Bronchial epithelial cell (primary cell): ENCODE measurements around the gene HCN2. TPM values are rescaled to one million over a fixed set of nuclear protein-coding genes. Genes with fewer than 3 reads are reported as not detected.
"Not testable (repeated sequence)": the region's sequence is repeated elsewhere in the genome, so short reads cannot be mapped to it uniquely, and the experiment has no call there.

Experiments used
- DNase-seq: peaks from one replicate; pipeline ENCODE4 v3.0.0-alpha.2; 2010; ENCODE audit warnings: low read depth
- FAIRE-seq: peaks from 2 replicates; lab custom pipeline; 2011; peaks lifted over from hg19 to GRCh38; lab: Jason Lieb, UNC
- H3K27me3 ChIP-seq: 2 replicates; pipeline ENCODE4 v1.5.1; 2011; ENCODE audit warnings: low read length; ENCODE audit not compliant: control insufficient read depth, insufficient read depth
- H3K36me3 ChIP-seq: 2 replicates; pipeline ENCODE4 v1.5.1; 2011; ENCODE audit warnings: low read length; ENCODE audit not compliant: control insufficient read depth, insufficient read depth
- H3K4me3 ChIP-seq: 2 replicates; pipeline ENCODE4 v1.5.1; 2011; ENCODE audit warnings: mild to moderate bottlenecking, low read depth, low read length, control low read depth
- CTCF ChIP-seq: IDR thresholded peaks from 2 replicates; pipeline ENCODE4 v1.5.1; 2011; ENCODE audit warnings: mild to moderate bottlenecking, moderate library complexity, low read length, control low read depth, inconsistent platforms; ENCODE audit not compliant: insufficient read depth, severe bottlenecking
- total RNA-seq: library from RNA; depleted of rRNA; stranded (reverse); fragments of >200 nt; gene quantifications from 2 replicates; pipeline ENCODE4 v1.2.1, GENCODE V29; 2014

The HCN2 gene
- total RNA-seq, 1 donor from 2014 or later = under 0.01 TPM

- no peak for TF ChIP-seq CTCF
- H3K27me3 ChIP-seq = no peaks in the 10 kb centered on the region
- DNase-seq (no peak), FAIRE-seq (no peak)
- H3K36me3 ChIP-seq = peaks cover 17% of the 10 kb centered on the region
- no peak overlapping the region for H3K4me3 ChIP-seq
Observed at GRCh38 chr19:618674-619285, 29.1 kb downstream of the HCN2 start.

GRCh38 chr19:619286-620002 is 29.8 kb downstream of the HCN2 start:
- Histone ChIP-seq H3K27me3 (no peaks in the 10 kb centered on the region), H3K4me3 (no peak overlapping the region), H3K36me3 (peaks cover 17% of the 10 kb centered on the region)
- DNase-seq (no peak), FAIRE-seq (no peak)
- TF ChIP-seq CTCF = no peak

GRCh38 chr19:620166-620862 is 30.6 kb downstream of the HCN2 start:
- DNase-seq (no peak), FAIRE-seq (no peak)
- peaks cover 17% of the 10 kb centered on the region for H3K36me3 ChIP-seq
- TF ChIP-seq CTCF = no peak
- H3K4me3 ChIP-seq = no peak overlapping the region
- H3K27me3 ChIP-seq = no peaks in the 10 kb centered on the region

- not testable (repeated sequence) for DNase-seq, FAIRE-seq, H3K4me3 ChIP-seq, H3K27me3 ChIP-seq
- peaks cover 17% of the 10 kb centered on the region for H3K36me3 ChIP-seq
Observed at GRCh38 chr19:621191-621590, 31.5 kb downstream of the HCN2 start.

- TF ChIP-seq CTCF = no peak
- Histone ChIP-seq H3K36me3 (peaks cover 17% of the 10 kb centered on the region), H3K4me3 (no peak overlapping the region), H3K27me3 (no peaks in the 10 kb centered on the region)
- FAIRE-seq = no peak
- DNase-seq = no peak
Observed at GRCh38 chr19:621819-622218, 32.1 kb downstream of the HCN2 start.

- FAIRE-seq (no peak), DNase-seq (no peak)
- TF ChIP-seq CTCF = no peak
- Histone ChIP-seq H3K36me3 (peaks cover 16% of the 10 kb centered on the region), H3K27me3 (no peaks in the 10 kb centered on the region), H3K4me3 (no peak overlapping the region)
Observed at GRCh38 chr19:622666-623065, 33.0 kb downstream of the HCN2 start.
